ENCODE measurements around the gene WDR83. TPM values are rescaled to one million over a fixed set of nuclear protein-coding genes. Genes with fewer than 3 reads are reported as not detected.

The WDR83 gene
- polyA plus RNA-seq, 4 donors: 10.9 to 23.8 (median 19.9) TPM

DNA sequence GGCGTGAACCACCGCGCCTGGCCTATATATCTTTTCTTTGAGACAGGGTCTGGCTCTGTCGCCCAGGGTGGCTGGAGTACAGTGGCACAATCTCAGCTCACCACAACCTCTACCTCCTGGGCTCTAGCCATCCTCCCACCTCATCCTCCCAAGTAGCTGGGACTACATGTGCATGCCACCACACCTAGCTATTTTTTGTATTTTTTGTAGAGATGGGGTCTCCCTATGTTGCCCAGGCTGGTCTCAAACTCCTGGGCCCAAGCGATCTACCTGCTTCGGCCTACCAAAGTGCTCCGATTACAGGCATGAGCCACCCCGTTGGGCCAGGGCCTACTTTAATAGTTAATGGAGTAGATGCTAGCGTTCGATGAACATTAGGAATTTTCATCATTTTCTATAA, 53.7 kb downstream of the WDR83 start:
- FAIRE-seq (no peak), DNase-seq (no peak)
- H3K27ac ChIP-seq (ENCODE audit: low read depth in 1 of 3, low read length in 2 of 3): peak overlapping the region in 1 of 3 donors; percentile 91
- peak overlapping the region in 1 of 3 donors; percentile 72 for H3K4me3 ChIP-seq (ENCODE audit: low read depth in 1 of 3, low read length in 3 of 3)
- no peaks in the 10 kb centered on the region for H3K27me3 ChIP-seq (ENCODE audit: control insufficient read depth in 3 of 3, insufficient read depth in 3 of 3, low read length in 3 of 3)
- H3K9me3 ChIP-seq (ENCODE audit: control insufficient read depth in 2 of 2, insufficient read depth in 1 of 2, low read depth in 1 of 2, low read length in 1 of 2): no peaks in the 10 kb centered on the region
- WGBS, 3 donors: 84 to 90% (median 88%) methylated on average over 10 of the region's 10 CpGs
- H3K36me3 ChIP-seq (ENCODE audit: control insufficient read depth in 3 of 3, insufficient read depth in 2 of 3, low read depth in 1 of 3, low read length in 3 of 3): peaks cover 0 to 50% (median 10%) of the 10 kb centered on the region in 3 donors
- peaks cover 0 to 12% (median 4%) of the 10 kb centered on the region in 3 donors for H3K4me1 ChIP-seq (ENCODE audit: control insufficient read depth in 3 of 3, insufficient read depth in 2 of 3, low read depth in 1 of 3, low read length in 2 of 3)

DNA sequence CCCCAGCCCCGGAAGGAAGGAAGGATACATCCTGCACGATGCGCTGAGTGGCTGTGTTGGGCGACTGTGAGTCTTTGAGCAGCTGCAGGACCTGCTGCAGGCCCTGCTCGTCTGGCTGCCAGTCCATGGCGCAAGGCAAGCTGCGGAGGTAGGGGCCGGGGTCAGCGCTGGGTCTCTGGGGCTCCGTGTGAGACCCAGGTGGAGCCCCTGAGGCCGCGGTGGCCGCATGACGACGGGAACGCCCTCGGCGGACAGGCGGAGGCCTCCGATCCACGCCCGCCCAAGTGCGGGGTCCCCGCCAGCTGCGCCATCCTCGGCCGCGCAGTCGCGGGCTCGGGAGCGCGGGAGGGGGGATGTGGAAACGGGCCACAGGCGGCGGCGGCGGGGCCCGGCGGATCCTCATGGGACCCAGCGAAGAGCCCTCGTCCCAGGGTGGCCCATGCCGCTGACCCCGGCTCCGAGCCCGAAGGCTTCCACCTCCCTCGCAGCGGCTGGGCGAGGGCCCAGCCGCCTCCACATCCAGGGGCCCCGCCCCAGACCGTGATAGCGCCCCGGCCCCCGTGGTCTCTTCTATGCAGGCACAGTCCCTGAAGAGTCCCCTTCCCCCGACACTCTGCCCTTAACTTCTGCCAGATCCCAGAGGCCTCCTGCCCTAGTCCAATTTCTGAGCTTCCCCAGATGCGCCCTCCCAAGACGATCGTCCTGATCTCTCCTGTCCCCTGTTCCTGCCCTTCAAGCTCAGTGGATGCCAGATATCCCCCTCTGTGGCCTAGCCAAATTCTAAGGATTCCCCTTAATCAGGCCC, 54.4 kb downstream of the WDR83 start:
- no peaks in the 10 kb centered on the region for H3K27me3 ChIP-seq (ENCODE audit: control insufficient read depth in 3 of 3, insufficient read depth in 3 of 3, low read length in 3 of 3)
- H3K27ac ChIP-seq (ENCODE audit: low read depth in 1 of 3, low read length in 2 of 3): peak overlapping the region; percentile 9 to 93 (median 91)
- no peaks in the 10 kb centered on the region for H3K9me3 ChIP-seq (ENCODE audit: control insufficient read depth in 2 of 2, insufficient read depth in 1 of 2, low read depth in 1 of 2, low read length in 1 of 2)
- DNase-seq (peak; percentile 9 to 58), FAIRE-seq (no peak)
- peaks cover 0 to 12% (median 4%) of the 10 kb centered on the region in 3 donors for H3K4me1 ChIP-seq (ENCODE audit: control insufficient read depth in 3 of 3, insufficient read depth in 2 of 3, low read depth in 1 of 3, low read length in 2 of 3)
- H3K36me3 ChIP-seq (ENCODE audit: control insufficient read depth in 3 of 3, insufficient read depth in 2 of 3, low read depth in 1 of 3, low read length in 3 of 3): peaks cover 0 to 43% (median 9%) of the 10 kb centered on the region in 3 donors
- WGBS, 3 donors: 1 to 9% (median 8%) methylated on average over 38 to 59 of the region's 59 CpGs
- H3K4me3 ChIP-seq (ENCODE audit: low read depth in 1 of 3, low read length in 3 of 3): peak overlapping the region; percentile 72 to 95 (median 91)

DNA sequence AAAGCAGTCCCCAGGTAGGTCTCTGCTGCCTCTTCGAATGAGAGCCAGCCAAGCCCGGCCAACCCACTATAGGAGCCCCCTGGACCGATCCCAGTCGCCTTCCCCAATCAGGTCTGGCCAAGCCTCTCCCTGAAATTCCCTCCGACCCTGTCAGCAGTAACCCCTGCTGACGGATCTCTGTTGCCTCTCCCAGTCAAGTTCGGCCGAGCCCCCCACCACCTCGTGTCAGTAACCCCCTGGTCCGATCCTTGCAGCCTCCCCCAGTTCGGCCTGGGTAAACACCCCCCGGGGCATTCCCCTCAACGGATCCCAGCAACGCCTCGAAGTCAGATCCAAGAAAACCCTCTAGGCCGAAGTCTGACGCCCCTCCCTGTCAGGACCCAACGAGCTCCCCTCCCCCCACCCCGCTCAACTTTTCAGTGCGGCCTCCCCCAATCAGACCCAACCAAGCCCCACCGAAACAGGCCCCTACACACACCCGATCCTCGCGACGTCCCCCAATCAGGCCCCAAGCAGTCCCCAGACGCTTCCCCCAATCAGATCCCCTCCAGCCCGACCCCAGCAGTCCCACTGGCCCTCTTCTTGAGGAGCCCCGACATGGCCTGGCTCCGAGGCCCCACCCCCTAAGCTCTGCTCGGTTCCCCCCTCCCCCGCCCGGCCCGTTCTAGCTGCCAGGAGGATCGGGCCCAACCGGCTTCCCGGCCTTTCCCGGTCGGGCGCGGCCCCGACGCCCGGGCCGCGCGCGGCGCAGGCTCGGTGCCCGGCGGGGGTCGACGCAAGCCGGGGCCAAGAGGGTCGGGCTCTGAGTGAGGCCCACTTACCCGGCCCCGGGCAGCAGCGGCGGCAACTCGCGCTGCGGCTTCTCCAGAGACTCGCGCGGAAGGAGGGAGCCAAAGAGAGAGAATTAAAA, 55.3 kb downstream of the WDR83 start:
- FAIRE-seq (no peak), DNase-seq (peak; percentile 50 to 87)
- peak overlapping the region; percentile 72 to 95 (median 91) for H3K4me3 ChIP-seq (ENCODE audit: low read depth in 1 of 3, low read length in 3 of 3)
- H3K4me1 ChIP-seq (ENCODE audit: control insufficient read depth in 3 of 3, insufficient read depth in 2 of 3, low read depth in 1 of 3, low read length in 2 of 3): peaks cover 0 to 12% (median 4%) of the 10 kb centered on the region in 3 donors
- H3K9me3 ChIP-seq (ENCODE audit: control insufficient read depth in 2 of 2, insufficient read depth in 1 of 2, low read depth in 1 of 2, low read length in 1 of 2): no peaks in the 10 kb centered on the region
- 1% methylated on average over 55 to 65 of the region's 65 CpGs for WGBS, 3 donors
- H3K27ac ChIP-seq (ENCODE audit: low read depth in 1 of 3, low read length in 2 of 3): peak overlapping the region; percentile 69 to 93 (median 91)
- peaks cover 0 to 36% (median 9%) of the 10 kb centered on the region in 3 donors for H3K36me3 ChIP-seq (ENCODE audit: control insufficient read depth in 3 of 3, insufficient read depth in 2 of 3, low read depth in 1 of 3, low read length in 3 of 3)
- H3K27me3 ChIP-seq (ENCODE audit: control insufficient read depth in 3 of 3, insufficient read depth in 3 of 3, low read length in 3 of 3): no peaks in the 10 kb centered on the region

DNA sequence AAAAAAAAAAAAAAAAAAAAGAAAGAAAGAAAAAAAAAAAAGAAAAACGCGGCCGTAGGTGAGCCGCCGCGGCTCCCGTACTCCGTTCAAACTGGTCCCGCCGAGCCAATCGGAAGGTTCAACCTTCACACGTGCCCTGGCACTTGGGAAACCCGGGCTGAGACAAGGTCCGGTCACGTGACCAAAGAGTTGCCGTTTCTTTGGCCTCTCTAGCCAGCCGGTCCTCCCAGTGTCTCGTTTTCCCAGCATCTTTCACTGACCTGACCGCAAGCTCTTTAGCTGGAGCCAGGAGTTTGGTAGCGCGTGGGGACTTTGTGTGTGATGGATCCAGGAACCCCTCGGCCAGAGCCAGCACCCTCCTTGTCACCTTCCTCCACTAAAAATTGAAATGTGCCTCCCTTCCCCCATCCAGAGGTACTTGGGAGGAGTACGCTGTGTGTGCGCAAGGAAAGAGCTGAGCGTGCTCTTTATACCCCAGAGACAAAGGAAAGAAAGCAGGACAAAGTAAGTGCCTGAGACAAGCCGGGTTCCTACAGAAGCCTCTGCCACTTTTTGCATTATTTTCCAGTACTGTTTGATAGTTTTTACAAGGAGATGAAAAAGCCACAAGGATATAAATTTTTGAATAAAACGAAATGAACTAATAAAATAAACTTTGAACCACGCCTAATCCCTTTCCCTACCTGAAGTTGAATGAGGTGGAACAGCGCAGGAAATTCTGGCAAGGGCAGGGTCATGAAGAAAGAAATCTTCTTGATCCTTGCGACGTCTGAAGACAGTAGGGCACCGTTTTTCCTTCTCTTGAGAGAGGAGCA, 56.2 kb downstream of the WDR83 start:
- FAIRE-seq: peak; percentile 15
- no peaks in the 10 kb centered on the region for H3K27me3 ChIP-seq (ENCODE audit: control insufficient read depth in 3 of 3, insufficient read depth in 3 of 3, low read length in 3 of 3)
- DNase-seq: peak; percentile 99
- peak overlapping the region; percentile 72 to 95 (median 91) for H3K4me3 ChIP-seq (ENCODE audit: low read depth in 1 of 3, low read length in 3 of 3)
- peaks cover 0 to 32% (median 9%) of the 10 kb centered on the region in 3 donors for H3K36me3 ChIP-seq (ENCODE audit: control insufficient read depth in 3 of 3, insufficient read depth in 2 of 3, low read depth in 1 of 3, low read length in 3 of 3)
- H3K27ac ChIP-seq (ENCODE audit: low read depth in 1 of 3, low read length in 2 of 3): peak overlapping the region; percentile 15 to 93 (median 91)
- H3K4me1 ChIP-seq (ENCODE audit: control insufficient read depth in 3 of 3, insufficient read depth in 2 of 3, low read depth in 1 of 3, low read length in 2 of 3): peaks cover 0 to 12% (median 4%) of the 10 kb centered on the region in 3 donors
- no peaks in the 10 kb centered on the region for H3K9me3 ChIP-seq (ENCODE audit: control insufficient read depth in 2 of 2, insufficient read depth in 1 of 2, low read depth in 1 of 2, low read length in 1 of 2)
- WGBS, 3 donors: 0 to 1% (median 1%) methylated on average over 31 to 32 of the region's 32 CpGs

DNA sequence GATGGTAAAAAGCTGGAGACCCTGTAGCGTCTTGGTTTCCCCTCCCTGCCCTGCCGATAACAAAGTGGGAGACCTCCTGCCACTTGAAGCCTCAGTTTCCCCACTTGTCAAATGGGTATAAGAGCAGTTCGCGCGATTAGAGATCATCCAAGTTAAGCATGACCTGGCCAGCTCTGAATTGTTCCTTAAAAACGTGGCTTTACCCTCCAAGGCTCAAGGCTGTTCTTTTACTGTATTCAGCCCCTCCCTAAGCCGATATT, 56.7 kb downstream of the WDR83 start:
- DNase-seq (no peak), FAIRE-seq (no peak)
- Histone ChIP-seq H3K4me3 (ENCODE audit: low read depth in 1 of 3, low read length in 3 of 3) (peak overlapping the region; percentile 33 to 72 (median 45)), H3K4me1 (ENCODE audit: control insufficient read depth in 3 of 3, insufficient read depth in 2 of 3, low read depth in 1 of 3, low read length in 2 of 3) (peaks cover 0 to 12% (median 4%) of the 10 kb centered on the region in 3 donors), H3K9me3 (ENCODE audit: control insufficient read depth in 2 of 2, insufficient read depth in 1 of 2, low read depth in 1 of 2, low read length in 1 of 2) (no peaks in the 10 kb centered on the region), H3K36me3 (ENCODE audit: control insufficient read depth in 3 of 3, insufficient read depth in 2 of 3, low read depth in 1 of 3, low read length in 3 of 3) (peaks cover 0 to 32% (median 7%) of the 10 kb centered on the region in 3 donors), H3K27me3 (ENCODE audit: control insufficient read depth in 3 of 3, insufficient read depth in 3 of 3, low read length in 3 of 3) (no peaks in the 10 kb centered on the region), H3K27ac (ENCODE audit: low read depth in 1 of 3, low read length in 2 of 3) (peak overlapping the region; percentile 15 to 91 (median 87))
- 0% methylated on average over 7 of the region's 7 CpGs for WGBS, 3 donors

DNA sequence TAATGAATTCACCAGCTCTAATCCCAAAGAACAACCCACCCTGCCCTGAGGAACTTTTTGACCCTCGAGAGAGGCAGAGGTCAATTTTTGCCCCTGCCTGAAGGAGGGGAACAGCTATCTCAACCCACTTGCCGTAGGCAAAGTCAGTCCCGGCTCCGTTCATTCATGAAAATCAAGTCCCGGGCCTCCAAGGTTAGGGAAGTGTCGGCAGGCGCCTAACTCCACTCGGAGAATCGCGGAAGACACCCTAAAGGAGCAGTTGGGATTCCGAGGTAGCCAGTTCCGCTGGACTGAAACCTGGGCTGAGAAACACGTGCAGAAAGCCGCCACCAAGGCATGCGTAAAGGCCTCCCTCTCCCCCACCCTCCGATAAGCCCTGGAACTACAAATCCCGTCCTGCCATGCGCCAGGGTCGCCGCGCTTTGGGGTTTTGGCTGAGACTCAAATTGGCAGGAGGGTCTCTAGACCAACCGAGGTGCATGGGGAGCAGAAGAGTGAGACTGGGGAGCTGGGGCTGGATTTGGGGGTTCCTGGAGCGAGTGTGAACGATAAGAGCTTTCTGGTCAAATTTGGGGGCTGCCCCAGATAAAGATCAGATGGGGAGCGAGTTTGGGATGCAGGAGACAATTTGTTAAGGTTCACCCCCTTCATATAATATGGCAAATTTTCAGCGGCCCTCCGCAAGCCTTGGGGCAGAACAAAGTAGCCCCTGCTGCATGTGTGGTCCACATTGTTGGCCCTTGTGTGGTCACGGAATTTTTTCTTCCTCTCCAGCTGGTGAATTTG, 57.2 kb downstream of the WDR83 start, which contains the start of gene TNPO2:
TSS of gene TNPO2 (minus strand) at position 292 of the 786 bp plus-strand sequence. CDS start 2,955 bp downstream, outside the sequence.
- Histone ChIP-seq H3K36me3 (ENCODE audit: control insufficient read depth in 3 of 3, insufficient read depth in 2 of 3, low read depth in 1 of 3, low read length in 3 of 3) (peaks cover 0 to 32% (median 3%) of the 10 kb centered on the region in 3 donors), H3K27me3 (ENCODE audit: control insufficient read depth in 3 of 3, insufficient read depth in 3 of 3, low read length in 3 of 3) (no peaks in the 10 kb centered on the region), H3K4me1 (ENCODE audit: control insufficient read depth in 3 of 3, insufficient read depth in 2 of 3, low read depth in 1 of 3, low read length in 2 of 3) (peaks cover 0 to 12% (median 4%) of the 10 kb centered on the region in 3 donors), H3K9me3 (ENCODE audit: control insufficient read depth in 2 of 2, insufficient read depth in 1 of 2, low read depth in 1 of 2, low read length in 1 of 2) (no peaks in the 10 kb centered on the region), H3K4me3 (ENCODE audit: low read depth in 1 of 3, low read length in 3 of 3) (peak within 1 kb of the TSS; percentile 33 to 72 (median 45)), H3K27ac (ENCODE audit: low read depth in 1 of 3, low read length in 2 of 3) (peak within 1 kb of the TSS; percentile 15 to 91 (median 87))
- peak; percentile 69 to 81 for DNase-seq
- WGBS, 3 donors: 3 to 5% (median 4%) methylated on average over 27 to 28 of the region's 28 CpGs
- FAIRE-seq: no peak
